IPS-20b (cell line): Measurements from ENCODE around the gene HIC1.

Experiments used
- H3K27ac ChIP-seq: one replicate; pipeline ENCODE4 v1.5.1; 2013; ENCODE audit warnings: low read length
- H3K27me3 ChIP-seq: 2 replicates; pipeline ENCODE4 v1.6.1; 2013; ENCODE audit warnings: mild to moderate bottlenecking, low read length, inconsistent platforms; ENCODE audit not compliant: insufficient read depth
- H3K36me3 ChIP-seq: 2 replicates; pipeline ENCODE4 v1.6.1; 2013; ENCODE audit warnings: low read depth, mild to moderate bottlenecking, inconsistent platforms, low read length, moderate library complexity; ENCODE audit not compliant: insufficient read depth
- H3K4me1 ChIP-seq: 2 replicates; pipeline ENCODE4 v1.6.1; 2013; ENCODE audit warnings: mild to moderate bottlenecking, control low read depth, inconsistent platforms, low read length, moderate library complexity; ENCODE audit not compliant: insufficient read depth
- H3K4me3 ChIP-seq: 2 replicates; pipeline ENCODE4 v1.5.1; 2013; ENCODE audit warnings: mild to moderate bottlenecking, low read length, inconsistent platforms
- H3K9ac ChIP-seq: 2 replicates; pipeline ENCODE4 v1.6.1; 2013; ENCODE audit warnings: low read depth, mild to moderate bottlenecking, inconsistent platforms, low read length, moderate library complexity
- H3K9me3 ChIP-seq: 2 replicates; pipeline ENCODE4 v1.6.1; 2013; ENCODE audit warnings: mild to moderate bottlenecking, low read depth, low read length, inconsistent platforms; ENCODE audit not compliant: insufficient read depth

HIC1 gene

DNA sequence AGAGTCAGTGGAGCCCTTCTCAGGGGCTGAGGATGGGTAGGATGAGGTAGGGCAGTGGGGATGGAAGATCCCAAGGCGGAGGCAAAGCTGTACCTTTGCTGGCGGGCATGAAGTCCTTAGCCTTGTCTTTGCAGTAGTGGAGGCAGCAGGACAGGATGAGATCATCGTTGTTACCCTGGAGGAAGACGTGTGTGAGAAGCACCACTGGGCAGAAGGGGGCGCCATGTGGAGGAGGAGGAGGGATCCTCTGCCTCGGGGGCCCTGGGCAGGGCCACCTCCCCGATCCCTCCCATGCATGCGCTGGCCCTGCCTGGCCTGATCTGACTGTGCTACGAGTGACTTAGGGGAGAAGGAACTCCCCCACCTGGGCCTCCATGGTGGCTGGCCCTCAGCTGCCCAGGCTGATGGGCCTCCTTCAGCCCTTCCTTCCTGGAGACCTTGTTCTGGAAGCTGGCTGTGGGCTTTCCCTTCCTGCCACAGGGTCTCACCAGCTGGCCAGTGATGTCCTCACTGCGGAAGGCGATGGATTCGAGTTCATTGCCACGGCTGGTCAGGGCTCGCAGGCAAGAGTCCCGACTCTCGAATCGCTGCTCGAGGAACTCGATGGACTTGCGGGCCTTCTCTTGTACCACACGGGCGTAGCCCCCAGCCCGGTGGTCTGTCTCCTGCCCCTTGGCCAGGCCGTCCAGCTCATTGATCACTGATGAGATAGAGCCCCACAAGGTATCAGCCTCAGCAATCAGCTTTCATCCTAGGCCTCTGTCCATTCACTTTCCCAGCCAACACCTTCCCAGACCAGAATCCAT lies 10.3 kb downstream of the HIC1 start:
- Histone ChIP-seq H3K36me3 (peaks cover 22% of the 10 kb centered on the region; the same call in 1 of the 2 replicates), H3K9me3 (no peaks in the 10 kb centered on the region), H3K4me1 (peaks cover 13% of the 10 kb centered on the region; the same call in 1 of the 2 replicates), H3K4me3 (no peak overlapping the region), H3K27ac (no peak overlapping the region), H3K27me3 (peaks cover 8% of the 10 kb centered on the region), H3K9ac (no peak overlapping the region)

GRCh38 chr17:2065949-2066400 lies 11.1 kb downstream of the HIC1 start:
- H3K9ac ChIP-seq = no peak overlapping the region
- H3K27ac ChIP-seq = no peak overlapping the region
- H3K27me3 ChIP-seq = no peaks in the 10 kb centered on the region; the same call in 1 of the 2 replicates
- H3K36me3 ChIP-seq = peaks cover 22% of the 10 kb centered on the region; the same call in 1 of the 2 replicates
- H3K4me1 ChIP-seq = peaks cover 16% of the 10 kb centered on the region
- H3K9me3 ChIP-seq = no peaks in the 10 kb centered on the region
- no peak overlapping the region for H3K4me3 ChIP-seq

DNA sequence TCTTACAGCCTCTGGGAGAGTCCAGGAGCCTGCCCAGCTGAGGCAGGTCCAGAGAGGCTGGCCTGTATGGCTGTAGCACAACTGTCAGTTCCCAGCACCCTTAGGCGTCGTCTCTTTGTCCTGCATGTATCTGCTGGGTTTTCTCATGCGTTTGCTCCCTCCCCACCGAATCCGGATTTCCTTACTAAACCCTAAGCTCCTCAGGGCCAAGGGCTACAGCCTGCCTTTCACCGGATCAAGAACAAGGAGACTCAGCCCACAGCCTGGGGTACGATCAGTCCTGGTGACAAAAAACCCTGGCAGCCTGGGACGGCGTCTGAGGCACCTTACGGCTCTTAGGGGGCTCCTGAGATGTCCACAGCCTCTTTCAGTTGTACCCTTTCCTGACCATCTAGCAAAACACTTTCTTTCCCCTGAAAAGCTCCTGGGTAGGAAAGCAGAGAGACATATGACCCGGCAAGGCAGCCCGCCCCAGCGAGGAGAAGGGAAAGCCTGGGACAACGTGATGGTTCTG lies 12.2 kb downstream of the HIC1 start:
- Histone ChIP-seq H3K4me1 (peaks cover 17% of the 10 kb centered on the region), H3K27ac (no peak overlapping the region)

GRCh38 chr17:2067608-2068024 lies 12.7 kb downstream of the HIC1 start:
- Histone ChIP-seq H3K36me3 (peaks cover 22% of the 10 kb centered on the region; the same call in 1 of the 2 replicates), H3K27ac (no peak overlapping the region), H3K9me3 (no peaks in the 10 kb centered on the region), H3K4me3 (no peak overlapping the region), H3K27me3 (no peaks in the 10 kb centered on the region), H3K9ac (no peak overlapping the region), H3K4me1 (peaks cover 12% of the 10 kb centered on the region)

More for the DNA sequence above, 12.2 kb downstream of the HIC1 start:
- no peak overlapping the region for H3K4me3 ChIP-seq
- no peaks in the 10 kb centered on the region for H3K9me3 ChIP-seq
- no peaks in the 10 kb centered on the region for H3K27me3 ChIP-seq
- H3K9ac ChIP-seq = no peak overlapping the region
- H3K36me3 ChIP-seq = peaks cover 22% of the 10 kb centered on the region; the same call in 1 of the 2 replicates

DNA sequence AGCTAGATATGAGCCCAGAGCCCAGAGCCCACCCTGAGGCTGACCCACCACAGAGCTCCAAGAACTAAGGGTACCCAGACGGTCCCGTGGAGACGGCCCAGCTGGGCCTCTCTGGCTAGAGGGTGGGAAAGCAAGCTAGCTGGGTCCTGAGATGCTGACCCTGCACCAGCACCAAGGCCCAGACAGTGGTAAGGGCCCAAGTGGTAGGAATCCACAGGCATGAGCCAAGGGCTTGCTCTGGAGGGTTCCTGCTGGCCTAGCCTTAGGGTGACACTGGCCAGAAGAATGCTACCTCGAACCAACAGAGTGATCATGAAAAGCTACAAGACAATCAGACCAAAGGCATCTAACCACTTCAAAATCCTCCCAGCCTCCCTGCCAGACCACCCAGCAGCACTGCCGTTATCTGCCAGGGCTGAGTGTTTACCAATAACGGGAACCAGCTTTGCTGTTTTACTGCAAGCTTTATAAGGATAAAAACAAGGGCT lies 13.2 kb downstream of the HIC1 start:
- peaks cover 21% of the 10 kb centered on the region; the same call in 1 of the 2 replicates for H3K36me3 ChIP-seq
- no peaks in the 10 kb centered on the region for H3K9me3 ChIP-seq
- H3K9ac ChIP-seq = no peak overlapping the region
- H3K4me3 ChIP-seq = no peak overlapping the region
- no peak overlapping the region for H3K27ac ChIP-seq
- H3K27me3 ChIP-seq = no peaks in the 10 kb centered on the region
- H3K4me1 ChIP-seq = peaks cover 8% of the 10 kb centered on the region

- peaks cover 4% of the 10 kb centered on the region for H3K4me1 ChIP-seq
Observed at GRCh38 chr17:2068519-2069051, 13.7 kb downstream of the HIC1 start.

DNA sequence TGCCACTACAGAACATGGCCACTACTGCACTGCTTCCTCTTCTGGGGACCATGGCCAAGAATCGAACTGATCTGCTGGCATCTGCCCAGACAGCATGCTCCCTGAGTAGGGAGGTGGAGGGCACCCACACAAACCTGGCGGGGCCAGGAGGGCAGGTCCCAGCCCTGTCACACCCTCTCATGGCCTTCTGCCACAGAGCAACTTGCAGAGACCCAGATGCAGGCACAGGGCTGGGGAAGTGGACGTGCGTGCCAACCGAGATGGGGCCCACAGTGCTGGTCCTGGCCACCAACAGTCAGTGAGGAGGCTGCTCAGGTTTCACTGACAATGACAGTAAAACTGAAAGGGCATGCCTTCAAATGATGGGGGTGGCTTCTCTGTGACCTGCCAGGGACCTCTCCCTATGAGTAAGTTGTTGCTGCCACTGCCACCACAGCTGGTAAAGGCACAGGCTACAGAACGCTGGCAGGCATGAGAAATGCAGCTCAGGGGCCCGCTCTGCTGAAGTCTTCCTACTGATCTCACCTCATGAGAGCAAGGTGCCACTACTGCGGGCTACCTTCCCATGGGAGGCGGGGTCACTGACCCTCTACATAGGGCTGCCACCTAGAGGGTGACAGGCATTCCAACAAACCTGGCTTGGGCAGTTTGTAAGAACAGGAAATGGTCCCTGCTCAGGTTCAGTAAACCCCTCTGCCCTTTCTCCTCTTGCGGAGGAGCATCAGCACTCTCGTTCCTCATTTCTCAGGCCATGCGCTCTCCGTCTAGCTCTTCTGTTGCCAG lies 15.5 kb downstream of the HIC1 start:
- H3K9ac ChIP-seq = no peak overlapping the region
- H3K27ac ChIP-seq = no peak overlapping the region
- H3K4me3 ChIP-seq = no peak overlapping the region
- no peaks in the 10 kb centered on the region for H3K27me3 ChIP-seq
- H3K36me3 ChIP-seq = peaks cover 12% of the 10 kb centered on the region; the same call in 1 of the 2 replicates
- H3K9me3 ChIP-seq = no peaks in the 10 kb centered on the region
- H3K4me1 ChIP-seq = peaks cover 6% of the 10 kb centered on the region; the same call in 1 of the 2 replicates

More at GRCh38 chr17:2068519-2069051, 13.7 kb downstream of the HIC1 start:
- no peaks in the 10 kb centered on the region for H3K27me3 ChIP-seq
- H3K9me3 ChIP-seq = no peaks in the 10 kb centered on the region
- no peak overlapping the region for H3K9ac ChIP-seq
- no peak overlapping the region for H3K27ac ChIP-seq
- peaks cover 16% of the 10 kb centered on the region; the same call in 1 of the 2 replicates for H3K36me3 ChIP-seq
- no peak overlapping the region for H3K4me3 ChIP-seq

DNA sequence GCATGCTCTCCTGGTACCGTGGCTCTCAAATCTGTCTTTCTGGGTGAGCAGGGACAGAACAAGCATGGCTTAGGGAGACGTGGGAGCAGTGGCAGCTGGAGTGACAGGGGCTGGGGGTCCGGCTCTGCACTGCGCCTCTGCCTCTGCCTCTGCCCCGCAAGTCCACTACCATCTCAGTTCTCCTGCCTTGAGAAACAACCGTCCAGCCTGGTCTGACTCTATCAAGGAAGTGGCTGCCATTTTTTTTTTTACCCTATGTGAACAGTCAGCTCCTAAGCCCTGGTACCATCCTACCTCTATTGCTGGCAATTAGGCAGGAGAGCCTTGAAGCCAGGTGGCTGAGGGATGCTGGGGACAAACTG lies 16.1 kb downstream of the HIC1 start:
- Histone ChIP-seq H3K9me3 (no peaks in the 10 kb centered on the region), H3K4me3 (no peak overlapping the region)

DNA sequence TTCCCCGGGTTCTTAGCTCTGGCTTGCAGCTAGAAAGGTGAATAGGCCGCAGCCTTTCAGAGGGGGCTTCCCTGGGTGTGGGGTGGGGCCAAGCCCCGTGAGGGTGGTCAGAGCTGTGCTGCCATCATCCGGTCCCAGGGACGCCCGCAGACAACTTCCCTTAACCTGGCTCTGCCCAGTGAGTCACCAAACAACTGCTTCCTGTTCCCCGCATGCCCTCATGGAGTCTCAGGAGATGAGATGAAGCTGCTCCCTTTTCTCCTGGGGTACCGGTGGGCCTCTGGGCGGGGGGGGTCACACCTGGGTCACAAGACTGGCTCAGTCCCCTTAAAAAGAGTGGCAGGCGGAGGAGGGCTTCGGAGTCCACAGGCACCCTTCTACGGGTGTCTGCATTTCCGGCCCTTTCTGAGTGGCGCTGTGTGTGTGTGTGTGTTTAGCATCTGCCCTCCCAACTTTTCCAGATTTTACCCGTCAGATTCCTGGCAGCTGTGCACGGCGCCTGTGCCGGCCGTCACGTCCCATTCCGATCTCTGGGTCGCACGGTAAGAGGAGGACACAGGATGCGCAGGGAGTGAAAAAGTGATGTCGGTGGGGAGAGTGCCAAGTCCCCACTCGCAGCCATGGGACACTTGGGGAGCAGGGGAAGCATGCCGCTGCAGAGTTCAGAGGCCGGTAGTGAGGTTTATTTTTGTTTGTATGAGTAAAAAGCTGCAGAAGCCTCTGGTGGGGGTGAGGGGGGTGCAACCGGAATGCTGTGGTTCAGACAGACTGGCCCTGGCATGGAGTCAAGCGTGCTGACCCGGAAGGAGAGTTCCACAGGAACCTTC lies 16.8 kb downstream of the HIC1 start:
- Histone ChIP-seq H3K9me3 (no peaks in the 10 kb centered on the region), H3K27me3 (no peaks in the 10 kb centered on the region), H3K4me1 (peaks cover 8% of the 10 kb centered on the region), H3K27ac (no peak overlapping the region), H3K36me3 (peaks cover 5% of the 10 kb centered on the region; the same call in 1 of the 2 replicates), H3K4me3 (no peak overlapping the region), H3K9ac (no peak overlapping the region)

More for the DNA sequence above, 16.1 kb downstream of the HIC1 start:
- peaks cover 10% of the 10 kb centered on the region; the same call in 1 of the 2 replicates for H3K36me3 ChIP-seq
- no peak overlapping the region for H3K9ac ChIP-seq
- H3K4me1 ChIP-seq = peaks cover 8% of the 10 kb centered on the region
- H3K27ac ChIP-seq = no peak overlapping the region
- H3K27me3 ChIP-seq = no peaks in the 10 kb centered on the region

DNA sequence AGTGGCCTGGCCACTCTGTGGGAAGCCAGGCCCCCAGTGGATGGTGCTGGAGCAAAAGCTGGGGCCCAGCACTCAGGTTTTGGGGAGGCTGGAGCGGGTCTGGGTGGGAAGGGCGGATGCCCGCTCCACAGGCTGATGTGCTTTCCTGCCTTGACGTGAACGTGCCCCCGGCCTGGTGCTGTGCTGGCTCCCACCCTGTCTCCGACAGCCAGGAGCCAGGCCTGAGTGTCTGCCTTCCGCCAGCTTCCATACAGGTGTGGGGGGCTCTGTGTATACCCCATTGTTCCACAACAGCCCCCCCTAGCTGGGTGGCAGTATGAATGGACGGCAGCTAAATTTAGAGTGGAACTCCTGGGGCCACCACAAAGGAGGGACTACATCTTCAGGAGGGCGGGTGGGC lies 20.0 kb downstream of the HIC1 start:
- Histone ChIP-seq H3K27me3 (no peaks in the 10 kb centered on the region), H3K4me1 (peaks cover 8% of the 10 kb centered on the region), H3K9ac (no peak overlapping the region), H3K9me3 (no peaks in the 10 kb centered on the region), H3K4me3 (no peak overlapping the region), H3K27ac (no peak overlapping the region), H3K36me3 (peaks cover 14% of the 10 kb centered on the region)
